NCI-H748 (cell line): Measurements from ENCODE around the gene TMTC2.
"Not testable (repeated sequence)": the region's sequence is repeated elsewhere in the genome, so short reads cannot be mapped to it uniquely, and the experiment has no call there.

Experiments used
- DNase-seq: peaks from one replicate; lab custom pipeline; 2025; ENCODE audit not compliant: unreplicated experiment; lab: John Stamatoyannopoulos, UW

The TMTC2 gene

GRCh38 chr12:82787016-82787415 is 100.3 kb downstream of the TMTC2 start:
- no peak for DNase-seq

DNA sequence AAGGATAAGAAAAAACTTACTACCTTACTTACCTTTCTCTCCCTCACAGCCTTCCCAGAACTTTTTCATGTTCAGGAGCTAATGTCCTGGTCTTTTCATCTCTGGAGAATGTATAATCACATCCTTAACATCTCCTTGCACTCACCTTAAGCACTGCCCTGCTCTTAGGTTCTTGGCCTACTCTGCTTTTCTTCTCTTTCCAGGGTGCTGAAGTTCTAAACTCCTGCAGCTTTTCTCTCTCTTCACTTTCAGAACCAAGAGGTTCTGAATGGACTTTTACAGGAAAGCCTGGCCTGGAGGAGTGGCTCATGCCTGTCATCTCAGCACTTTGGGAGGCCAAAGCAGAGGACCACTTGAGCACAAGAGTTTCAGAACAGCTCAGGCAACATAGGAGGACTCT is 101.9 kb downstream of the TMTC2 start:
- DNase-seq, result no peak

GRCh38 chr12:82789674-82790073 is 103.0 kb downstream of the TMTC2 start:
- DNase-seq, result no peak

DNA sequence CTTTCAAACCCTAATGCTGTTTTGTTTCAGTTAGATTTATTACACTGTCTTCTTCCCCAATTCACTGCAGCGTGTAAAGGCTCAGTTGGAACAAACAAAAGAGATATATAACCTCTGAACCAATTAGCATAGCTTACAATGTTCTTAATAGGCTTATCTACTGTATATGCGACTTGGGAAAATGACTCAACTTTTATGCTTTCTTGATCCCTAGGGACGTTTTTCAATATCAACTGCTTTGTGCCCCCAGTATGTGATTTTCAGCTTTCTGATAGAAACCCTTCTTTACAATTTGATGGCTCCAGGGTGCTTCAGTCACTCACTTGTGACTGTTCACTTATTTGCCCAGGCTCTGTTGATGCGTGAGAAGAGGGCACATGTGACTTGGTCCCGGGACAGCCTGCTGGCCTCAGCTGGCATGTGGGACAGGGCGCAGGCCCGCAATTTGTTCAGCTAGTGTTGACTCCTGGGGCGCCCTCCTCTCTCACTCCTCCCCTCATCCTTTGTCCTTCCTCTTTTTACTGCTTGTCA is 107.1 kb downstream of the TMTC2 start:
- no peak for DNase-seq

DNA sequence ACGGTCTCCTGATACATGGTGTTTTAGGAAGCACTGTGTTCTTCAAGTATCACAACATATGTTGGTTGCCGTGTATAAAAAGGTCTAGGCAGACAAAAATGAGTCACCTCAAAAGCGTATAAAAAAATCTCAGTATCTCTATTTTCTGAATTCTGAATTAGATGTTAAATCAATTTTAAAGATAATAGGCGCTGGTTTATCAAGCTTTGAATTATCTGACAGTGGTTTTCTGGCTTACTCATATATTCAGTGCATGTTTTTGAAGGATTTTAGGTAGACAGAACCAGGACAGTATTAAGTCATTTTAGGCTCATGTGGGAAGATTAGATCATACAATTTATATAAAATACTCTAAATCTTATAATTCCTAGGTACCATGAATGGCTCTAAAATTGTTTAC is 110.8 kb downstream of the TMTC2 start:
- no peak for DNase-seq

- DNase-seq, result no peak
Observed at GRCh38 chr12:82800185-82800584, 113.5 kb downstream of the TMTC2 start.

DNA sequence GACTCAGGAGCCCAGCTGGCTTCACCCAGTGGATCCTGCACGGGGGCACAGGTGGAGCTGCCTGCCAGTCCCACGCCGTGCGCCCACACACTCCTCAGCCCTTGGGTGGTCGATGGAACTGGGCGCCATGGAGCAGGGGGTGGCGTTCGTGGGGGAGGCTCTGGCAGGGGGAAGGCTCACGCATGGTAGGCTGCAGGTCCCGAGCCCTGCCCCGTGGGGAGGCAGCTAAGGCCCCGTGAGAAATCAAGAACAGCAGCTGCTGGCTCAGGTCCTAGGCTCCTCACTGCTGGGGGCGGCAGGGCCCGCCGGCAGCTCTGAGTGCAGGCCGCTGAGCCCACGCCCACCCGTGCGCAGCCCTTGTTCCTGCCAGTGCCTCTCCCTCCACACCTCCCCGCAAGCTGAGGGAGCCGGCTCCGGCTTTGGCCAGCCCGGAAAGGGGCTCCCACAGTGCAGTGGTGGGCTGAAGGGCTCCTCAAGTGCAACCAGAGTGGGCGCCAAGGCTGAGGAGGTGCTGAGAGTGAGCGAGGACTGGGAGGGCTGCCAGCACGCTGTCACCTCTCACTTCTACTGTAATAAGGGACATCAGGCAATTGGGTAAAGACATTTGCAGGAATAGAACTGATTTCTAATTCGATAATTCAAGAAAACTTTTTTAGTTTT is 115.4 kb downstream of the TMTC2 start:
- no peak for DNase-seq

- DNase-seq, result no peak
Observed at GRCh38 chr12:82803201-82803600, 116.5 kb downstream of the TMTC2 start.

DNA sequence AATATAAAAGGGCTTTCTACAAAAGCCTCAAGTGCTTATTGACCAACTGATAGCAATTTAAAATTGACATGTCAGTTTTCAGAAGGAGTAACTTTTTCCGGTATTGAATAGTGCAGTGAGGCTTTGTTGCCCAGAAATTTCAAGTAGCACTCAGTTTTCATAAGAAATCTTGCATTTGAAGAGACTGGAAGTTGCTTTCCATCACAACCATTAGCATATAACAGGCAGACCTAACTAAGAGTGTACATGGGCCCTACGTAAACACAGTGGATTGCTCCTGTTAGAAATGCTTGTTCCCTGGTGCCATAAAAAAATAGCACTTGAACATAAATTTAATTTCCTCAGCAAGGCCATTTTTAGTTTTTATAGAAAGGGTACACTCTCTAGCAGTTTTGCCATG is 117.9 kb downstream of the TMTC2 start:
- no peak for DNase-seq

DNA sequence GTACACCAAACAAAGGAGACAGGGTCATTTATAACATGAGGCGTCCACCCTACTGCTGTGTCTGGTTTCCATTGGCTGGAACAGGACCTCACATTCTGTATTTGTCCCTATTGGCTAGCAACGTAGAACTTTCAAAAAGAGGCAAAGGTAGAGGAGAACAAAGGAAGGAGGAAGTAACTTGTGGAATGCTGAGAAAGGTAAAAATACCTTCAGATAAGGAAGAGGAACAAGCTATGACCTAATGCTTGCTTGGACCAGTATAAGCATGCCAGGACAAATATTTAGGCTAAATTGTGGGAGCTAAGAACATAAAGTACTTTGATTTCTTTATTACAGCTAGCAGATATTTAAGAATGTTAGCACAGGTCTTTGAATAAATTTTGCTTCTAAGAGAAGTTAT is 118.3 kb downstream of the TMTC2 start:
- DNase-seq, result not testable (repeated sequence)

DNA sequence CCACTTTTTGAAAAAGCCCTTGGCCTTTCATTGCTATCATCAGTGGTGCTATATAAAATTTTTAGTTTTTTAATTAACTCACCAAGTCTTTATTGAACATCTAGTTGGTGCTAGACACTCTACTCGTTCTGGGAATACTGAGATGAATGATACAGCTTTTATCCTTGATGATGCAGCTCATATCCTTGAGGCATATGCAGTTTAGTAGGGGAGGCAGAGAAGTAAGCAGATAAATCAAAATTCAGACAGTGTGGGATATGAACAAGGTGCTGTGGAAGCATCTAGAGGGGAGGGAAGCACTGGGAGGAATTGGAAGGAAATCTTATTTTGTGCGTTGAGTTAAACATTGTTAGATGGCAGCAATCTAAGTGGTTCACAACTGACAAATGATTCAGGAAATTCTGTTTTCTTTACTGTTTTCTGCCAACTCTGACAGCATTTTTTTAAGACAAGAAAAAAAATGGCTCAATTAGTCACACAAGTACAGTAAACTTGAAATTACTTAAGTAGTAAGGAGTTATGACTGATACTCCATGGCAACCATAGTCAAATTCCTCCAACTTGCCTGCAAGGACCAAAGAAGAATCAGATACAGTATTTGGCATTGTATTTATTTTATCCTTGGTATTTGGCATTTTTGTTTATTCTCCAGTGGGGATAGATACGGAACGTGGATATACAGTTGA is 119.2 kb downstream of the TMTC2 start:
- no peak for DNase-seq

DNA sequence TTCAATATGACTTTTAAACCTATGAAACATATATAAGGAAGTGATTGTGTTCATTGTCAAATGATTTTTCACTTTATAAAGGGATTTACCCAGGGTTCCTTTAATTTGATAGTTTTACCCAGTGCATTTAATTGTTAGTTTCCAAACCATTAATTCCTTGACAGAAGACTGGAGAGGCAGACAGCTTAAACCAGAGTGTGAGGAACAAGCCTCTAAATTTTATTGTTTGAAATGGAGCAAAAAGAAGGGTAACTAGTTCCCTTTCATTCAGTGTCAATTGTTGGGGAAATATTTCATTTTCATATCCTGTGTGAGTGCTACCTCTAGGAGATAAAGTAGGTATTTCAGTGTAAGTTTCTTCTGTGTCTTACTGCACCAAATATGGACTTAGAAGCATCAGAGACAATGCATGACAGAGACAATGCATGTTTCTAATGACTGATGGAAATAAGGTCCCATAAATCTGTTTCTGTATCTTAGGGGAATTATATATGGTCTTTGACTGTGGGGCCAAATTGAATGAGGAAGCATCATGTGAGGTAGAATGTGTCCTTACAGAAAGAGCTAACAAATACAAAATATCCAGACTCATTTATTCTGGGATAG is 120.5 kb downstream of the TMTC2 start:
- DNase-seq, result no peak

DNA sequence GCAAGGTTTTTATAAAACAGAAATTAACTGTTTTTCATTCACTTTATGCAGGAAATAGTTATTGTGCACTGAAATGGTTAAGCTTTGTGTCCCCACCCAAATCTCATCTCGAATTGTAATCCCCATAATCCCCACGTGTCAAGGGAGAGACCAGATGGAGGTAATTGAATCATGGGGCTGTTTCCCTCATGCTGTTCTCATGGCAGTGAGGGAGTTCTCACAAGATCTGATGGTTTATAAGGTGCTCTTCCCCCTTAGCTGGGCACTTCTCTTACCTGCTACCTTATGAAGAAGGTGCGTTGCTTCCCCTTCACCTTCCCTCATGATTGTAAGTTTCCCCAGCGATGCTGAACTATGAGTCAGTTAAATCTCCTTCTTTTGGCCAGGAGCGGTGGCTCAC is 123.9 kb downstream of the TMTC2 start:
- DNase-seq, result no peak

GRCh38 chr12:82817368-82817767 is 130.7 kb downstream of the TMTC2 start:
- DNase-seq, result peak; percentile 7

- no peak for DNase-seq
Observed at GRCh38 chr12:82818271-82819035, 131.7 kb downstream of the TMTC2 start.

DNA sequence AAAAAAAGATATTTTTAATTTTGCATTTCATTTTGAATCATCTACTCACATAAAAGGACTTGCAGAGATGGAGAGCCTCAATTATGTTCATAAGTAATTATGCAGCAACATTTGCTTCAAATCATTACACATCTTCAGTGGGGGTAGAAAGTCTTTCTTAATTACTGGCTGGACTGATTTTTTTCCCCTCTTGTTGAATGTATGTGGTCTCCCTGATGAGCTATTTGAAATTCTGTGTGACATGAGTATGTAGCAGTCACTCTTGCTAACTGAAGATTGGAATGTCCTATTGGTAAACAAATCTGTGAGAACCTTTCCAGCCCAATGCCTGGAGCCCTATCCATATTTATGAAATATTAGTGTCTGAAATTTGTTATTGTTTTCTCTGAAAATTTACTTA is 139.8 kb downstream of the TMTC2 start:
- no peak for DNase-seq

- no peak for DNase-seq
Observed at GRCh38 chr12:82832096-82832495, 145.4 kb downstream of the TMTC2 start.

DNA sequence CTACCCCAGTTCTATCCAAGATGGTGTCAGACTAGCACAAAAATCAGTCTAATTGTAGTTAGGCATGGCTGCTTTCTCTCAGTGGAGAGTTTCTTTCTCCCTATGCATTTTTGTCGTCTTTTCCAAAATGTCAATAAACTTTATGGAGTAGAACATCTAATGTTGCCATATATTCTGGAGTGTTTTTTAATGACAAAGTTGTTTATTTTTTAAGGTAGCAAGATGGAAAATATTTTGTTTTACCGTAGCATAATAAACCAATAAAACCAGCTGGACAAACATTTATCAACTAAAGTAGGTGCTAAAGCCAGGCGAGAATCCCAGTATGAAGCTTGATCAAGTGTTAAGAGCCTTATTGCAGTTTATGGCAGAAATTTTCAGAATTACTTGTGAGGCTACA is 146.3 kb downstream of the TMTC2 start:
- no peak for DNase-seq

GRCh38 chr12:82833481-82833880 is 146.8 kb downstream of the TMTC2 start:
- no peak for DNase-seq

DNA sequence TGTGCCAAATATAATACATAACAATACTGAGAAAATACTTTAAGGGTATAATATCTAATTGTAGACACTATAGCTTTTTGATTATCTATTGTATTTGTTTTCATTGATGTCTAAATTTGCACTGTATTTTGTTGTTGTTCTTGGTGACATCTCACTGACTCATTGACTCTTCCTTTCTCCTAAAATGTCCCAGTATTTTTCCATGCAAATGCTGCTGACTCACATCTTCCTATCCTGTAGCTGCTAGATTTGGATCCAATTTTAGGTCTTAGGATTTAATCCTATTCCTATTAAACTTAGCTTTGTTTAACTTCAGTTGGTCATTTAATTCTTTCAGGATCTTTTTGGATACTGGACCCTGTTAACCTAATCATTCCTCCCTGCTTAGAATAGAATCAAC is 148.5 kb downstream of the TMTC2 start:
- no peak for DNase-seq

DNA sequence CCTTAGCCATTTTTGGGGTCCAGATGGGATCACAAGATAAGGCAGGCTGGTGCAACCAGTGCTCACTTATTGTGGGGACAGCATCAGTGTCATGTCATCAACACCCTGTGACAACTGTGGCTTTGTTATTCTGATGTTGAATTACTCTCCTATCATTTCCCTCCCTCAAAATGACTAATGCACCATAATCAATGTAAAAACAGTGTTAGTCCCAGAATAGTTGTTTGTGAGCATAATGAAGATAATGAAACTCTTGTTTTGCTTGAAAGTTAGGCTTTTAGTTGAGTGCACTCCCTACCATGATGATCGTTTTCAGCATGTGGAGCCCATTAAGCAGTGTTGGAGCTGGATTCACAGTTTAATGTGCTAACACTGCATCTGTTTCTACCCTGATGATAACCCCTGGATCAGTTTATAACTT is 151.4 kb downstream of the TMTC2 start:
- no peak for DNase-seq

- DNase-seq, result no peak
Observed at GRCh38 chr12:82838827-82839226, 152.1 kb downstream of the TMTC2 start.
